Right forelimb (tissue), 1 donor: Measurements from ENCODE around the gene OR7A10.
"Not testable (repeated sequence)": the region's sequence is repeated elsewhere in the genome, so short reads cannot be mapped to it uniquely, and the experiment has no call there.

Experiments
- DNase-seq: peaks from one replicate; pipeline ENCODE4 v3.0.0-alpha.2; 2018

The OR7A10 gene

GRCh38 chr19:14792250-14792649 is 56.5 kb downstream of the OR7A10 start:
- DNase-seq: not testable (repeated sequence)
